ENCODE data around the gene CHAT.
A peak's percentile ranks its signal among the peaks of the same experiment; 100 is the strongest.

The CHAT gene

DNA sequence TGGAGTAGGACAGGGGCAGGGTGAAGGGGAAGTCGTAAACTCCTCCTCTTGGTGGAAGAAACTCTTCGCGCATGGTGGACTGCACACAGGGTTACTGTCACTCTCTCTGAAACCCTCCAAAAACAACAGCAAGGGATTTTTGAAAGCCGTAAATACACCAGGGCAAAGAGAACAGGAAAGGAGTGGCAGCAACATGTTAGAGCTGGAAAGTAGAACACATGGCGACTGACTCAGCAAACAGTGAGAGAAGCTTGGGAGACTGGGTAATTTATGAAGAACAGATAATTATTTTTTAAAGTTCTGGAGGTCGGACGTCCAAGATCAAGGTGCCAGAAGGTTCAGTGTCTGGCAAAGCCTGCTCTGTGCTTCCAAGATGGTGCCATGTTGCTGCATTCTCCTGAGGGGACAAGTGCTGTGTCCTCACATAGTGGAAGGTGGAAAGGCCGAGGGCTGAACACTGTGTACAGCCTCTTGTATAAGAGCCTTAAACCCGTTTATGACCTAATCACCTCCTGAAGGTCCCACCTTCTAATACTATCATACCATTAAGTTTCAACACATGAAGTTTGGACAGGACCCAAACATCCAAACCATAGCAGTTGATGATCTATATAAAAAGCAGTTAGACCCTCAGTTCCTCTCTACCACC lies 43.1 kb downstream of the CHAT start:
- Histone ChIP-seq H2BK15ac (ENCODE audit: low read length) (no peak overlapping the region), H3K27ac (replicated peaks; ENCODE audit: low read length) (no peak overlapping the region), H3K9ac (ENCODE audit: low read depth, low read length, poor library complexity) (no peak overlapping the region), H3K14ac (ENCODE audit: low read length) (no peak overlapping the region), H3K23ac (ENCODE audit: low read depth, low read length, poor library complexity) (no peak overlapping the region), H2AK5ac (ENCODE audit: low read depth, low read length) (no peak overlapping the region), H3K27me3 (ENCODE audit: control insufficient read depth in 3 of 3, insufficient read depth in 3 of 3, low read depth in 1 of 3, low read length in 3 of 3) (peaks cover 0 to 8% (median 0%) of the 10 kb centered on the region in 3 experiments), H3K4me1 (ENCODE audit: control insufficient read depth in 2 of 2, insufficient read depth in 1 of 2, low read depth in 1 of 2, low read length in 2 of 2) (peaks cover 0 to 2% of the 10 kb centered on the region in 2 donors), H3K4me3 (ENCODE audit: low read length in 2 of 2) (no peak overlapping the region), H2AFZ (ENCODE audit: low read length) (no peak overlapping the region), H2BK120ac (ENCODE audit: low read depth, low read length) (no peak overlapping the region), H3K4ac (ENCODE audit: low read length) (no peak overlapping the region), H3K9me3 (replicated peaks in 1 of 2; ENCODE audit: control insufficient read depth in 2 of 2, insufficient read depth in 1 of 2, low read depth in 1 of 2, low read length in 2 of 2) (no peaks in the 10 kb centered on the region), H4K91ac (ENCODE audit: low read depth, low read length, poor library complexity) (no peak overlapping the region), H4K8ac (ENCODE audit: low read depth, low read length) (no peak overlapping the region), H3K18ac (ENCODE audit: low read length) (no peak overlapping the region), H3K4me2 (ENCODE audit: insufficient read depth, low read length, poor library complexity, severe bottlenecking) (no peak overlapping the region), H2BK12ac (ENCODE audit: low read length) (no peak overlapping the region), H3K79me1 (ENCODE audit: low read depth, low read length) (no peaks in the 10 kb centered on the region), H2BK5ac (ENCODE audit: low read length) (no peak overlapping the region), H3K36me3 (replicated peaks in 1 of 2; ENCODE audit: control insufficient read depth in 2 of 2, insufficient read depth in 2 of 2, low read length in 2 of 2) (no peaks in the 10 kb centered on the region)
- no peak for DNase-seq (ENCODE audit: low spot score)
- WGBS, 2 donors (ENCODE audit: extremely low coverage in 2 of 2, insufficient read length in 2 of 2, insufficient replicate concordance in 1 of 2), result no CpG with 5 or more reads among the region's 9 CpGs

DNA sequence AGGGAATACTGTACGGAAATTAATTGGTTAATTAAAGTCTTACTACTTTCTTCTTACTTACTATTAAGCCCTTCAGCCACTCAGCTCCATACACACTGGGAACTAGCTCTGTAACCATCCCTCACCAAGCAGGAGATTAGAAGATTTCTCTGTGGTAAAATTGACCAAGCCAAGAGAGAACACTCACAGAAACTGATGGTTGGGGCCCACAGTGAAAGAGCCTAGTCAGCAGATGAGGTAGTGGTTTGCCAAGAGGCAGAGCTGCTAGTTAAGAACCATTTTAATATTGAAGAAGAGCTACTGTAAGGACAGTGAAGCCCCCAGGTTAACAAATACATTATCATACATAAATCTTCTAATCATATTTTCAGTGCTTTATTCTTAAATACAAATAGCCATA lies 43.8 kb downstream of the CHAT start:
- no peak for DNase-seq (ENCODE audit: low spot score)
- Histone ChIP-seq H3K36me3 (replicated peaks in 1 of 2; ENCODE audit: control insufficient read depth in 2 of 2, insufficient read depth in 2 of 2, low read length in 2 of 2) (no peaks in the 10 kb centered on the region), H3K9me3 (replicated peaks in 1 of 2; ENCODE audit: control insufficient read depth in 2 of 2, insufficient read depth in 1 of 2, low read depth in 1 of 2, low read length in 2 of 2) (no peaks in the 10 kb centered on the region), H3K4me1 (ENCODE audit: control insufficient read depth in 2 of 2, insufficient read depth in 1 of 2, low read depth in 1 of 2, low read length in 2 of 2) (no peaks in the 10 kb centered on the region), H3K23ac (ENCODE audit: low read depth, low read length, poor library complexity) (no peak overlapping the region), H2BK5ac (ENCODE audit: low read length) (no peak overlapping the region), H3K4ac (ENCODE audit: low read length) (no peak overlapping the region), H3K79me1 (ENCODE audit: low read depth, low read length) (no peaks in the 10 kb centered on the region), H3K27ac (replicated peaks; ENCODE audit: low read length) (no peak overlapping the region), H3K14ac (ENCODE audit: low read length) (no peak overlapping the region), H4K8ac (ENCODE audit: low read depth, low read length) (no peak overlapping the region), H3K9ac (ENCODE audit: low read depth, low read length, poor library complexity) (no peak overlapping the region), H2BK12ac (ENCODE audit: low read length) (no peak overlapping the region), H2BK15ac (ENCODE audit: low read length) (no peak overlapping the region), H2BK120ac (ENCODE audit: low read depth, low read length) (no peak overlapping the region), H4K91ac (ENCODE audit: low read depth, low read length, poor library complexity) (no peak overlapping the region), H3K18ac (ENCODE audit: low read length) (no peak overlapping the region), H2AFZ (ENCODE audit: low read length) (no peak overlapping the region), H3K27me3 (ENCODE audit: control insufficient read depth in 3 of 3, insufficient read depth in 3 of 3, low read depth in 1 of 3, low read length in 3 of 3) (peaks cover 0 to 8% (median 0%) of the 10 kb centered on the region in 3 experiments), H3K4me3 (ENCODE audit: low read length in 2 of 2) (no peak overlapping the region), H3K4me2 (ENCODE audit: insufficient read depth, low read length, poor library complexity, severe bottlenecking) (no peak overlapping the region), H2AK5ac (ENCODE audit: low read depth, low read length) (no peak overlapping the region)
- no CpG with 5 or more reads among the region's 1 CpG for WGBS, 2 donors (ENCODE audit: extremely low coverage in 2 of 2, insufficient read length in 2 of 2, insufficient replicate concordance in 1 of 2)

DNA sequence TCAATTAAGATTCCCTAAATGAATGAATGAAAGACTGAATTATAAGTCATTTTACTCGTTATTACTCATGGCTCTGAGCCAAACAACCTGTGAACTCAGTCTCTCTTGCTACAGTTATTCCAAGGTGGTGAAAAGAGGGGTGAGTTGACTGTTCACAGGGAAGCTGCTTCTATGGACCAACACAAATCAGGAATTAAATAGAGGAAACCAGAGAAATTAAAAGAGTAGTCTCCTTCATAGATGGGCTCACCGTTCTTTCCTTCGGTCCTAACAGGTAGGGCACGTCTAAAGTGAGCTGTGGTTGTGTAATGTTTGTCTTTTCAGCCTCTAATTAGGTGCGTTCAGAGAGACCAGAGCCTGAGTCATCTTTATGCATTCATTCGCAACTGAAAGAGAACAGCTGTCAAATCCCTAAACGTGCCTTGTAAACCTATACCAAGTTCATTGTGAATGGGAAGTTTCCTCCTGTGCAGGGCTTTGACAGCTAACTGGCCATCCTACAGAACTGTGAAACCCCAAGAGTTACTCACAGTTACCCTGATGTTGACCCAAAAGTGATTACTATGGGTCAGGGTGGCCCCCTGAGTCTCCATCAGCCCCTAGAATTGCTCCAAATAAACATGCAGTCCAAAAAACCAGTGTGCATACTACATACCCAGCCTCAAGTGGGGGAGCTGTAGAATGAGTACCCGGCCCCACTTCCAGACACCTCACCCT lies 47.5 kb downstream of the CHAT start:
- H2BK5ac ChIP-seq (ENCODE audit: low read length), result no peak overlapping the region
- no peak overlapping the region for H3K4me2 ChIP-seq (ENCODE audit: insufficient read depth, low read length, poor library complexity, severe bottlenecking)
- no peak overlapping the region for H4K91ac ChIP-seq (ENCODE audit: low read depth, low read length, poor library complexity)
- no peak overlapping the region for H2AK5ac ChIP-seq (ENCODE audit: low read depth, low read length)
- no peak overlapping the region for H3K23ac ChIP-seq (ENCODE audit: low read depth, low read length, poor library complexity)
- H2BK120ac ChIP-seq (ENCODE audit: low read depth, low read length), result no peak overlapping the region
- H3K36me3 ChIP-seq (replicated peaks in 1 of 2; ENCODE audit: control insufficient read depth in 2 of 2, insufficient read depth in 2 of 2, low read length in 2 of 2), result no peaks in the 10 kb centered on the region
- H3K9me3 ChIP-seq (replicated peaks in 1 of 2; ENCODE audit: control insufficient read depth in 2 of 2, insufficient read depth in 1 of 2, low read depth in 1 of 2, low read length in 2 of 2), result no peaks in the 10 kb centered on the region
- H3K79me1 ChIP-seq (ENCODE audit: low read depth, low read length), result no peaks in the 10 kb centered on the region
- peaks cover 0 to under 1% (median 0%) of the 10 kb centered on the region in 3 experiments for H3K27me3 ChIP-seq (ENCODE audit: control insufficient read depth in 3 of 3, insufficient read depth in 3 of 3, low read depth in 1 of 3, low read length in 3 of 3)
- no peaks in the 10 kb centered on the region for H3K4me1 ChIP-seq (ENCODE audit: control insufficient read depth in 2 of 2, insufficient read depth in 1 of 2, low read depth in 1 of 2, low read length in 2 of 2)
- no peak overlapping the region for H3K9ac ChIP-seq (ENCODE audit: low read depth, low read length, poor library complexity)
- no peak overlapping the region for H4K8ac ChIP-seq (ENCODE audit: low read depth, low read length)
- no peak overlapping the region for H2BK12ac ChIP-seq (ENCODE audit: low read length)
- H3K18ac ChIP-seq (ENCODE audit: low read length), result no peak overlapping the region
- no peak overlapping the region for H3K4me3 ChIP-seq (ENCODE audit: low read length in 2 of 2)
- H3K14ac ChIP-seq (ENCODE audit: low read length), result no peak overlapping the region
- H3K4ac ChIP-seq (ENCODE audit: low read length), result no peak overlapping the region
- no CpG with 5 or more reads among the region's 8 CpGs for WGBS, 2 donors (ENCODE audit: extremely low coverage in 2 of 2, insufficient read length in 2 of 2, insufficient replicate concordance in 1 of 2)
- H2BK15ac ChIP-seq (ENCODE audit: low read length), result no peak overlapping the region
- no peak overlapping the region for H3K27ac ChIP-seq (replicated peaks; ENCODE audit: low read length)
- no peak for DNase-seq (ENCODE audit: low spot score)
- no peak overlapping the region for H2AFZ ChIP-seq (ENCODE audit: low read length)

DNA sequence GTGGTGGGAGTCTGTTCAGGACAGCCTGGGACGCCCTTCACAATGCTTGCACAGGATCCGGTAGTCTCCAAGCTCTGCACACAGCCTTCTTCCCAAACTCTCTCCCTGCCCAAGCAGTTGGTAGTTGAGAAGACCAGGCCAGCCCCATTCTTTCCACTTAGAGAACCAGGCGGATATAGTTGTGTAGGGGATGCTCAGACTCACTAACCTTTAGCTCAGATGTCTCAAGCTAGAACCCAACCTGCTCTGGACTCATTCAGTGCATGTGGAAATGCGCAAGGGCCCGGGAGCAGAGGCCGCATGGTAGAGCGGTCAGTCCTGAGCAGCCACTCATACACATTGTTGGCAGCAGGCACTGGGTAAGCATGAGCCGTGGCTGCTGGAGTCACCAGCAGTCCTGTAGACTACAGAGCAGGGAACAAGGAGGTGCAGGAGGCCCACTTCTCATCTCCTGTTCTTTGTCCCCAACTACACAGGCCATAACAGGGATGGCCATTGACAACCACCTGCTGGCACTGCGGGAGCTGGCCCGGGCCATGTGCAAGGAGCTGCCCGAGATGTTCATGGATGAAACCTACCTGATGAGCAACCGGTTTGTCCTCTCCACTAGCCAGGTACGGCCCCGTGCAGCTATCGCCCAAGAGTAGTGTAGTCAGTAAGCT lies 48.5 kb downstream of the CHAT start:
- H3K36me3 ChIP-seq (replicated peaks in 1 of 2; ENCODE audit: control insufficient read depth in 2 of 2, insufficient read depth in 2 of 2, low read length in 2 of 2), result no peaks in the 10 kb centered on the region
- H3K79me1 ChIP-seq (ENCODE audit: low read depth, low read length), result no peaks in the 10 kb centered on the region
- peaks cover 0 to 8% (median 0%) of the 10 kb centered on the region in 3 experiments for H3K27me3 ChIP-seq (ENCODE audit: control insufficient read depth in 3 of 3, insufficient read depth in 3 of 3, low read depth in 1 of 3, low read length in 3 of 3)
- H3K4me1 ChIP-seq (ENCODE audit: control insufficient read depth in 2 of 2, insufficient read depth in 1 of 2, low read depth in 1 of 2, low read length in 2 of 2), result no peaks in the 10 kb centered on the region
- no peak overlapping the region for H3K14ac ChIP-seq (ENCODE audit: low read length)
- H3K4me3 ChIP-seq (ENCODE audit: low read length in 2 of 2), result no peak overlapping the region
- H3K4ac ChIP-seq (ENCODE audit: low read length), result no peak overlapping the region
- no peak overlapping the region for H3K4me2 ChIP-seq (ENCODE audit: insufficient read depth, low read length, poor library complexity, severe bottlenecking)
- no peak for DNase-seq (ENCODE audit: low spot score)
- H3K9ac ChIP-seq (ENCODE audit: low read depth, low read length, poor library complexity), result no peak overlapping the region
- H2AK5ac ChIP-seq (ENCODE audit: low read depth, low read length), result peak overlapping the region; percentile 16
- H2BK120ac ChIP-seq (ENCODE audit: low read depth, low read length), result no peak overlapping the region
- no CpG with 5 or more reads among the region's 15 CpGs for WGBS, 2 donors (ENCODE audit: extremely low coverage in 2 of 2, insufficient read length in 2 of 2, insufficient replicate concordance in 1 of 2)
- no peak overlapping the region for H4K8ac ChIP-seq (ENCODE audit: low read depth, low read length)
- H3K18ac ChIP-seq (ENCODE audit: low read length), result no peak overlapping the region
- no peak overlapping the region for H2BK12ac ChIP-seq (ENCODE audit: low read length)
- peak overlapping the region; percentile 14 for H3K23ac ChIP-seq (ENCODE audit: low read depth, low read length, poor library complexity)
- no peak overlapping the region for H2BK5ac ChIP-seq (ENCODE audit: low read length)
- no peak overlapping the region for H2BK15ac ChIP-seq (ENCODE audit: low read length)
- no peak overlapping the region for H4K91ac ChIP-seq (ENCODE audit: low read depth, low read length, poor library complexity)
- H3K27ac ChIP-seq (replicated peaks; ENCODE audit: low read length), result no peak overlapping the region
- H2AFZ ChIP-seq (ENCODE audit: low read length), result no peak overlapping the region
- H3K9me3 ChIP-seq (replicated peaks in 1 of 2; ENCODE audit: control insufficient read depth in 2 of 2, insufficient read depth in 1 of 2, low read depth in 1 of 2, low read length in 2 of 2), result no peaks in the 10 kb centered on the region
